CD4-positive, alpha-beta T cell (primary cell): ENCODE results near the gene CRKL. TPM values are rescaled to one million over a fixed set of nuclear protein-coding genes. Genes with fewer than 3 reads are reported as not detected.

Experiments
- ATAC-seq: fragments of 200-7000 bp; cut with Tn5 transposase; one replicate; pipeline ENCODE4 v1.10.0; 2022; ENCODE audit warnings: mild to moderate bottlenecking; ENCODE audit not compliant: poor library complexity
- CTCF ChIA-PET: fragments of 350-600 bp; sonication (Branson Sonifier 250); formaldehyde crosslinking; loops from one replicate; lab custom pipeline; 2021; ENCODE audit warnings: antibody characterized with exemption, inconsistent platforms; lab: Charles Lee
- POLR2A ChIA-PET: fragments of 350-600 bp; sonication (Branson Sonifier 250); formaldehyde crosslinking; loops from one replicate; lab custom pipeline; 2021; ENCODE audit warnings: antibody characterized with exemption, inconsistent platforms; lab: Charles Lee
- DNase-seq, 14 experiments: peaks; one replicate each; pipeline ENCODE4 v3.0.0-alpha.2; 2013 to 2020; ENCODE audit warnings: mixed read lengths in 2 of 14
- H3K27ac ChIP-seq, 2 donors: one replicate each; pipeline versions ENCODE4 v1.5.1 to v1.7.0; 2013; ENCODE audit warnings: low read length in 2 of 2, low read depth in 1 of 2, mild to moderate bottlenecking in 1 of 2
- H3K27me3 ChIP-seq, 2 experiments: 1 replicate in 1 of 2; 2 replicates in 1 of 2; pipeline versions ENCODE4 v1.6.1 to v1.7.0; 2013; ENCODE audit warnings: low read length in 2 of 2, control low read depth in 1 of 2, mild to moderate bottlenecking in 1 of 2, moderate library complexity in 1 of 2; ENCODE audit not compliant: insufficient read depth in 2 of 2, control insufficient read depth in 1 of 2
- H3K36me3 ChIP-seq: one replicate; pipeline ENCODE4 v1.6.1; 2013; ENCODE audit warnings: low read length, control low read depth; ENCODE audit not compliant: insufficient read depth
- H3K4me1 ChIP-seq: one replicate; pipeline ENCODE4 v1.6.1; 2013; ENCODE audit warnings: low read length, control low read depth; ENCODE audit not compliant: insufficient read depth
- H3K4me3 ChIP-seq: one replicate; pipeline ENCODE4 v1.5.1; 2013; ENCODE audit warnings: mild to moderate bottlenecking, low read length, moderate library complexity
- H3K9me3 ChIP-seq, 2 experiments: 1 replicate in 1 of 2; 2 replicates in 1 of 2; pipeline versions ENCODE4 v1.6.1 to v1.7.0; 2013; ENCODE audit warnings: low read length in 2 of 2, mild to moderate bottlenecking in 2 of 2, control low read depth in 1 of 2, moderate library complexity in 1 of 2; ENCODE audit not compliant: control insufficient read depth in 1 of 2, insufficient read depth in 1 of 2
- H3K27ac Mint-ChIP-seq: one replicate; pipeline ENCODE4 v1.8.0; 2020; ENCODE audit warnings: mixed read lengths
- H3K27me3 Mint-ChIP-seq: one replicate; pipeline ENCODE4 v1.8.0; 2021; ENCODE audit warnings: mixed read lengths
- H3K36me3 Mint-ChIP-seq: one replicate; pipeline ENCODE4 v1.8.0; 2021; ENCODE audit warnings: low read depth, mixed read lengths
- H3K4me1 Mint-ChIP-seq: one replicate; pipeline ENCODE4 v1.8.0; 2021; ENCODE audit warnings: low read depth, mixed read lengths
- H3K4me3 Mint-ChIP-seq: one replicate; pipeline ENCODE4 v1.8.0; 2020; ENCODE audit warnings: mild to moderate bottlenecking, mixed read lengths
- H3K9me3 Mint-ChIP-seq: one replicate; pipeline ENCODE4 v1.8.0; 2020; ENCODE audit warnings: mixed read lengths
- intact Hi-C, 2 experiments: fragments of 100-400 bp; cut with DNase I in 1 of 2; cut with micrococcal nuclease in 1 of 2; formaldehyde crosslinking; loops; one replicate each; pipeline versions ENCODE4 v1.15.1 to v1.9.0; 2023 to 2025; cut with DNase I, micrococcal nuclease
- total RNA-seq, 174 experiments: library from RNA in 2 of 174; stranded (reverse) in 2 of 174; gene quantifications; one replicate each; pipeline ENCODE4 v1.2.3 and lab custom pipeline; 2021 to 2026
- TF ChIP-seq, protein P1 (sequence below): fragments of 200-600 bp; IDR thresholded peaks from one replicate; pipeline ENCODE4 v1.8.0; 2022; ENCODE audit warnings: antibody characterized with exemption, mild to moderate bottlenecking

Gene CRKL
- total RNA-seq, 2 experiments from 2014 or later, result 41.9 to 43.5 TPM

DNA sequence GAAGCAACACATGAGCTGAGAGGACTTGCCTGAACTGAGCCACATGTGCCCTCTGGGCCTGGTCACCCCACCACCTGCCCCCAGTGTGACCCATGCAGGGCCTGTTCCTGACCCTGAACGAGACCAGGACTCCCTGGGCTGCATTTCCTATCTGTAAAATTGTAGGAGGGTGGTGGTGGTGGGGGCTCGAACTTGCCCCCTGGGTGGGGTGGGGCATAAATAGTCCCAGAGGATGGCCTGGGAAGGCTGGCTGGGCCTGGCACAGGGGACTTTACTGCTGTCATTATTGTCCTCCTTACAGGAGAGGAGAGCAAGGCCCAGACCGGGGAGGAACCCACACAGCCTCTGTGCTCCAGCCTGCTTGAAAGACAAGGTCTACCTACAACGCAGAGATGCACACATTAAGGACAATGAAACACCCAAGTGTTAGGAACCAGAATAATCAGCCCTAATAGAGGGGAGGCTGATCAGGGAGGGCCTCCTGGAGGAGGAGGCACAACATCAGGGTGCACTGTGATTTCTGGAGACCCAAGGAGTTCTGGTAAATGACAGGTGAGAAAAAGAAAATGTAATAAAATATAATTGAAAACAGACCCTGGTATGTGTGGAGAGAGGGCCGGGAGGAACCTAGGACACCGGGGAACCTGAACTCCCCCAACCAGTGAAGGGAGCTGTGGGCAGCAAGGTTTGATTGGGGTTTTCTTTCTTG is 47.0 kb downstream of the CRKL start:
- H3K4me1 ChIP-seq, result peaks cover 24% of the 10 kb centered on the region

DNA sequence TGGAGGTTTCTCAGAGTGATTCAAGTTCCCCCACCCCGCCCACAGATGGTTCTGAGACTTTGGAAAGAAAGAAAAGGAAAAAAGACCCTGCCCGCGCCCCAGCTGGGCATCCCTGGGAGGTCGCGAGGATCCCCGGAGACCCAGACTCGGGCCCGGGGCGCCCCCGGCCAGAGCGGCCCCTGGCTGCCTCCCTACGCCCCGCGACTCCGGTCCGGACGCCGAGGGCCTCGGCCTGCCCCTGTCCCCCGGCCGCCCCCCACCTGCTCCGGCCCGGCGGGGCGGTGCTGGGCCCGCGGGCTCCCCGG is 47.5 kb downstream of the CRKL start:
- TF ChIP-seq, protein P1, sequence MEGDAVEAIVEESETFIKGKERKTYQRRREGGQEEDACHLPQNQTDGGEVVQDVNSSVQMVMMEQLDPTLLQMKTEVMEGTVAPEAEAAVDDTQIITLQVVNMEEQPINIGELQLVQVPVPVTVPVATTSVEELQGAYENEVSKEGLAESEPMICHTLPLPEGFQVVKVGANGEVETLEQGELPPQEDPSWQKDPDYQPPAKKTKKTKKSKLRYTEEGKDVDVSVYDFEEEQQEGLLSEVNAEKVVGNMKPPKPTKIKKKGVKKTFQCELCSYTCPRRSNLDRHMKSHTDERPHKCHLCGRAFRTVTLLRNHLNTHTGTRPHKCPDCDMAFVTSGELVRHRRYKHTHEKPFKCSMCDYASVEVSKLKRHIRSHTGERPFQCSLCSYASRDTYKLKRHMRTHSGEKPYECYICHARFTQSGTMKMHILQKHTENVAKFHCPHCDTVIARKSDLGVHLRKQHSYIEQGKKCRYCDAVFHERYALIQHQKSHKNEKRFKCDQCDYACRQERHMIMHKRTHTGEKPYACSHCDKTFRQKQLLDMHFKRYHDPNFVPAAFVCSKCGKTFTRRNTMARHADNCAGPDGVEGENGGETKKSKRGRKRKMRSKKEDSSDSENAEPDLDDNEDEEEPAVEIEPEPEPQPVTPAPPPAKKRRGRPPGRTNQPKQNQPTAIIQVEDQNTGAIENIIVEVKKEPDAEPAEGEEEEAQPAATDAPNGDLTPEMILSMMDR, result no peak
- POLR2A ChIA-PET, result no interaction called here
- Histone ChIP-seq H3K27ac (no peak overlapping the region), H3K4me1 (peaks cover 24% of the 10 kb centered on the region), H3K4me3 (peak overlapping the region; percentile 40), H3K36me3 (no peaks in the 10 kb centered on the region), H3K27me3 (peaks cover 2 to 8% of the 10 kb centered on the region in 2 experiments), H3K9me3 (no peaks in the 10 kb centered on the region)
- H3K4me1 Mint-ChIP-seq, result peaks cover 11% of the 10 kb centered on the region
- no peaks in the 10 kb centered on the region for H3K36me3 Mint-ChIP-seq
- intact Hi-C loops, result no loop called here
- H3K27ac Mint-ChIP-seq, result no peak overlapping the region
- H3K9me3 Mint-ChIP-seq, result no peaks in the 10 kb centered on the region
- H3K27me3 Mint-ChIP-seq, result peaks cover 26% of the 10 kb centered on the region
- peak overlapping the region; percentile 78 for H3K4me3 Mint-ChIP-seq
- ATAC-seq (no peak), DNase-seq (no peak)
- CTCF ChIA-PET, result no interaction called here

More for the DNA sequence above, 47.0 kb downstream of the CRKL start:
- no peaks in the 10 kb centered on the region for H3K9me3 ChIP-seq
- peaks cover 11% of the 10 kb centered on the region for H3K4me1 Mint-ChIP-seq
- TF ChIP-seq, protein P1, result no peak
- intact Hi-C loops, result no loop called here
- ATAC-seq, result no peak
- no peaks in the 10 kb centered on the region for H3K9me3 Mint-ChIP-seq
- H3K27ac ChIP-seq, result no peak overlapping the region
- DNase-seq, result no peak
- no peaks in the 10 kb centered on the region for H3K36me3 Mint-ChIP-seq
- CTCF ChIA-PET, result no interaction called here
- H3K36me3 ChIP-seq, result no peaks in the 10 kb centered on the region
- no peak overlapping the region for H3K27ac Mint-ChIP-seq
- peak overlapping the region; percentile 78 for H3K4me3 Mint-ChIP-seq
- peaks cover 2 to 8% of the 10 kb centered on the region in 2 experiments for H3K27me3 ChIP-seq
- H3K27me3 Mint-ChIP-seq, result peaks cover 26% of the 10 kb centered on the region
- peak overlapping the region; percentile 40 for H3K4me3 ChIP-seq
- POLR2A ChIA-PET, result no interaction called here

DNA sequence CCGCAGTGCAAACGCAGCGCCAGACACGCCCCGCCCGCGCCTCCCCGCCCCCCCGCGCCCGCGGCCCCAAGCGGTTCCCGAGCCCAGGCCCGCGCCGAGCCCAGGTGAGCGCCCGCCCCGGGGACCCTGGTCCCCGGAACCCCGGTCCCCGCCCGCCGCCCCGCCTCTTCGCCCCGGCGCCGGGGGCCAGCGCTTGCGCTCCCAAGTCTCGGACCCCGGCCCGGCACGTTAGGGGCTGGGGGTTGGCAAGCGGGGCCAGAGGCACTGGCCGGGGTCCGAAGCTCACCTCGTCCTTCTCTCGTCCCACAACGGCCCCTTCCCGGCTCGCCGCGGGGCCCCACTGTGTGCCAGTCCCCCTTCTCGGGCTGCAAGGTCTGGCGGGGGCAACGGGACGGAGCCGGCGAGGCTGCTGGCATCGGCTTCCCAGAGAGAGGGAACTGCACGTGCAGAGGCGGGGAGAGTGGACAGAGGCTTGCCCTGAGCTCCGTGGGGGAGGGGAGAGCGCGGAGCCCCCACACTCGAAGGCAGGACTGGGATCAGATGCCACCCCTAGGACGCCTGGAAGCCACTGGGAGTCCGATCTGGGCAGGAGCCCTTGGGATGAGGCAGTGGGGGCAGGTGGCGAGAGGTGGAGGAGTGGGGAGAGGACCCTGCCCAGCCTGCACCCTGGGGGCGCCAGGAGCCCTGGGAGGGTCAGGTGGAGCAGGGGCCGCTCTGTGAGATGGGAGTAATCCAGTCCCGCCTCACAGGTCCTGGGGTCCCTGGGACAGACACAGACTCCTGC is 48.1 kb downstream of the CRKL start:
- peaks cover 11% of the 10 kb centered on the region for H3K4me1 Mint-ChIP-seq

More for the DNA sequence above, 48.1 kb downstream of the CRKL start:
- H3K36me3 ChIP-seq, result no peaks in the 10 kb centered on the region
- DNase-seq, result peak in 5 of 14 experiments; percentile 19 to 49 (median 35)
- H3K27me3 ChIP-seq, result peaks cover 2 to 8% of the 10 kb centered on the region in 2 experiments
- TF ChIP-seq, protein P1, result no peak
- peak; percentile 49 for ATAC-seq
- H3K4me1 ChIP-seq, result peaks cover 24% of the 10 kb centered on the region
- Mint-ChIP-seq H3K9me3 (no peaks in the 10 kb centered on the region), H3K36me3 (no peaks in the 10 kb centered on the region), H3K27ac (no peak overlapping the region), H3K4me3 (peak overlapping the region; percentile 51), H3K27me3 (peaks cover 22% of the 10 kb centered on the region)
- intact Hi-C loops, result no loop called here
- POLR2A ChIA-PET, result no interaction called here
- H3K27ac ChIP-seq, result no peak overlapping the region
- peak overlapping the region; percentile 40 for H3K4me3 ChIP-seq
- CTCF ChIA-PET, result no interaction called here
- no peaks in the 10 kb centered on the region for H3K9me3 ChIP-seq
